Measurements from ENCODE around the gene TBL1X.
A peak's percentile ranks its signal among the peaks of the same experiment; 100 is the strongest.

The TBL1X gene

GRCh38 chrX:9522378-9523155 is 57.7 kb downstream of the TBL1X start:
- Histone ChIP-seq H3K4ac (ENCODE audit: low read length) (no peak overlapping the region), H4K91ac (ENCODE audit: low read depth, low read length, poor library complexity) (no peak overlapping the region), H3K4me3 (ENCODE audit: low read length in 2 of 2) (no peak overlapping the region), H3K9me3 (replicated peaks in 1 of 2; ENCODE audit: control insufficient read depth in 2 of 2, insufficient read depth in 1 of 2, low read depth in 1 of 2, low read length in 2 of 2) (no peaks in the 10 kb centered on the region), H2BK12ac (ENCODE audit: low read length) (no peak overlapping the region), H3K9ac (ENCODE audit: low read depth, low read length, poor library complexity) (no peak overlapping the region), H3K4me1 (ENCODE audit: control insufficient read depth in 2 of 2, insufficient read depth in 1 of 2, low read depth in 1 of 2, low read length in 2 of 2) (peaks cover 7 to 25% of the 10 kb centered on the region in 2 donors), H2AK5ac (ENCODE audit: low read depth, low read length) (no peak overlapping the region), H3K36me3 (replicated peaks in 1 of 2; ENCODE audit: control insufficient read depth in 2 of 2, insufficient read depth in 2 of 2, low read length in 2 of 2) (no peaks in the 10 kb centered on the region), H3K4me2 (ENCODE audit: insufficient read depth, low read length, poor library complexity, severe bottlenecking) (no peak overlapping the region), H2BK15ac (ENCODE audit: low read length) (no peak overlapping the region), H3K27me3 (ENCODE audit: control insufficient read depth in 3 of 3, insufficient read depth in 3 of 3, low read depth in 1 of 3, low read length in 3 of 3) (no peaks in the 10 kb centered on the region), H3K18ac (ENCODE audit: low read length) (no peak overlapping the region), H2BK5ac (ENCODE audit: low read length) (no peak overlapping the region), H3K27ac (replicated peaks; ENCODE audit: low read length) (no peak overlapping the region), H3K23ac (ENCODE audit: low read depth, low read length, poor library complexity) (no peak overlapping the region), H2BK120ac (ENCODE audit: low read depth, low read length) (no peak overlapping the region), H3K79me1 (ENCODE audit: low read depth, low read length) (no peaks in the 10 kb centered on the region), H4K8ac (ENCODE audit: low read depth, low read length) (no peak overlapping the region), H2AFZ (ENCODE audit: low read length) (no peak overlapping the region), H3K14ac (ENCODE audit: low read length) (no peak overlapping the region)
- WGBS, 2 donors (ENCODE audit: extremely low coverage in 2 of 2, insufficient read length in 2 of 2, insufficient replicate concordance in 1 of 2): no CpG with 5 or more reads among the region's 7 CpGs
- DNase-seq (ENCODE audit: low spot score): no peak

DNA sequence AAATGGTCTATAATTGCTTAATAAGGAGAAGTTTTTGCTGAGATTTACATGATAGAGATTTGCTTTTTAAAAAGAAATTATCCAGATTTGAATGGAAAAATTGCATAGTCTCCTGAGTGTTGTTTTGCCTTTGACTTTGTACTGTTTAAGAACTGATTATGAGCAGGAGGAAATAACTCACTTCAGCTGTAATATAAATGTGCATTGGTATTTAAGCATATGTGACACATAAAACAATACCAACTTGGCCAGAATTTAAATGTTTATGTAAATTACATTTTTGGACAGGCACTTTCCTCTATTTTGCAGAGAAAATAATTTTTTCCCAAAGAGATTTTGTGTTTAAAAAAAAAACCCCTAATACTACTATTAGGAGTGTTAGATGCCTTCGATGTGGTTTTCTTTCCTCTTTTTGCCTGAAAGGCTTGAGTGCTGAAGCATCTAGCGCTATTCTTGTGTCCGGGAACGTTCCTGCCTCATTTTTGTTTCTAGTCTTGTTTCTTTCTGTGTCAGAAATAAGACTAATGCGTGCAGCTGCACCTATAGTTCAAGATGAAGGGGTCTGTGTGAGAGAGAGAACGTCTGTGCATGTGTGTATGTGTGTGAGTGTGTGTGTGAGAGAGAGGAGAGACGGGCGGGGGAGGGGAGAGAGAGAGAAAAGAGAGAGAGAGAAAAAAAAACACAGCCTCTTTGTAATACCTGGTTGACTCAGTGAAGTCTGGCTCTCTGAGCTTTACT is 60.8 kb downstream of the TBL1X start:
- DNase-seq (ENCODE audit: low spot score): no peak
- Histone ChIP-seq H3K23ac (ENCODE audit: low read depth, low read length, poor library complexity) (no peak overlapping the region), H3K9me3 (replicated peaks in 1 of 2; ENCODE audit: control insufficient read depth in 2 of 2, insufficient read depth in 1 of 2, low read depth in 1 of 2, low read length in 2 of 2) (no peaks in the 10 kb centered on the region), H2BK120ac (ENCODE audit: low read depth, low read length) (no peak overlapping the region), H4K8ac (ENCODE audit: low read depth, low read length) (no peak overlapping the region), H2BK12ac (ENCODE audit: low read length) (no peak overlapping the region), H3K4me2 (ENCODE audit: insufficient read depth, low read length, poor library complexity, severe bottlenecking) (peak overlapping the region; percentile 18), H3K4me1 (ENCODE audit: control insufficient read depth in 2 of 2, insufficient read depth in 1 of 2, low read depth in 1 of 2, low read length in 2 of 2) (peaks cover 9 to 30% of the 10 kb centered on the region in 2 donors), H3K4ac (ENCODE audit: low read length) (no peak overlapping the region), H4K91ac (ENCODE audit: low read depth, low read length, poor library complexity) (no peak overlapping the region), H3K27me3 (ENCODE audit: control insufficient read depth in 3 of 3, insufficient read depth in 3 of 3, low read depth in 1 of 3, low read length in 3 of 3) (no peaks in the 10 kb centered on the region), H3K79me1 (ENCODE audit: low read depth, low read length) (peaks cover 2% of the 10 kb centered on the region), H2AFZ (ENCODE audit: low read length) (no peak overlapping the region), H3K9ac (ENCODE audit: low read depth, low read length, poor library complexity) (no peak overlapping the region), H3K14ac (ENCODE audit: low read length) (no peak overlapping the region), H3K36me3 (replicated peaks in 1 of 2; ENCODE audit: control insufficient read depth in 2 of 2, insufficient read depth in 2 of 2, low read length in 2 of 2) (no peaks in the 10 kb centered on the region), H2BK15ac (ENCODE audit: low read length) (no peak overlapping the region), H3K27ac (replicated peaks; ENCODE audit: low read length) (peak overlapping the region; percentile 17), H2AK5ac (ENCODE audit: low read depth, low read length) (no peak overlapping the region), H2BK5ac (ENCODE audit: low read length) (no peak overlapping the region), H3K18ac (ENCODE audit: low read length) (no peak overlapping the region), H3K4me3 (ENCODE audit: low read length in 2 of 2) (no peak overlapping the region)
- no CpG with 5 or more reads among the region's 8 CpGs for WGBS, 2 donors (ENCODE audit: extremely low coverage in 2 of 2, insufficient read length in 2 of 2, insufficient replicate concordance in 1 of 2)

DNA sequence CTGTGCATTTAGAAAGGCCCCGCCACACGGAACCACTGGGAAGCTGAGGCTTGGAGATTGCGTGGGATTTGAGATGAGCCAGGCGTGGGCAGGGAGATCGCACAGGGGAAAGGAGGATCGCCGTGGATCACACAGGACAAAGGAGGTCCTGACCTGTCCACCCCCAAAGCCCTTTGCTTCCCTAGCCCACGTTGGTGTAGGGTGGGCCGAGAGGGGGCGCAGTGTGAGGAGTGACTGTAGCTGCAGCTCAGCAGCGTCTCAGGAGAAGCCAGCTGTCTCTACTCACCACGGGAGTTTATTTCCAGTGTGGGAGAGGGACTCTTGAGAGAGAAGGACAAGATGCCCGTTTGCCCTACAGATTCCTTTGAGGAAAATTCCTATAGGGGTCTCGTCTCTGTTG is 62.1 kb downstream of the TBL1X start:
- Histone ChIP-seq H3K18ac (ENCODE audit: low read length) (peak overlapping the region; percentile 80), H3K4me2 (ENCODE audit: insufficient read depth, low read length, poor library complexity, severe bottlenecking) (no peak overlapping the region), H4K8ac (ENCODE audit: low read depth, low read length) (no peak overlapping the region), H2AK5ac (ENCODE audit: low read depth, low read length) (no peak overlapping the region), H2AFZ (ENCODE audit: low read length) (no peak overlapping the region), H3K79me1 (ENCODE audit: low read depth, low read length) (peaks cover 2% of the 10 kb centered on the region), H3K9me3 (replicated peaks in 1 of 2; ENCODE audit: control insufficient read depth in 2 of 2, insufficient read depth in 1 of 2, low read depth in 1 of 2, low read length in 2 of 2) (no peaks in the 10 kb centered on the region), H2BK120ac (ENCODE audit: low read depth, low read length) (no peak overlapping the region), H3K4ac (ENCODE audit: low read length) (no peak overlapping the region), H3K36me3 (replicated peaks in 1 of 2; ENCODE audit: control insufficient read depth in 2 of 2, insufficient read depth in 2 of 2, low read length in 2 of 2) (no peaks in the 10 kb centered on the region), H4K91ac (ENCODE audit: low read depth, low read length, poor library complexity) (no peak overlapping the region), H2BK12ac (ENCODE audit: low read length) (no peak overlapping the region), H2BK5ac (ENCODE audit: low read length) (no peak overlapping the region), H2BK15ac (ENCODE audit: low read length) (no peak overlapping the region), H3K4me1 (ENCODE audit: control insufficient read depth in 2 of 2, insufficient read depth in 1 of 2, low read depth in 1 of 2, low read length in 2 of 2) (peaks cover 9 to 27% of the 10 kb centered on the region in 2 donors), H3K4me3 (ENCODE audit: low read length in 2 of 2) (no peak overlapping the region), H3K27ac (replicated peaks; ENCODE audit: low read length) (peak overlapping the region; percentile 36), H3K14ac (ENCODE audit: low read length) (no peak overlapping the region), H3K9ac (ENCODE audit: low read depth, low read length, poor library complexity) (no peak overlapping the region), H3K23ac (ENCODE audit: low read depth, low read length, poor library complexity) (no peak overlapping the region), H3K27me3 (ENCODE audit: control insufficient read depth in 3 of 3, insufficient read depth in 3 of 3, low read depth in 1 of 3, low read length in 3 of 3) (no peaks in the 10 kb centered on the region)
- DNase-seq (ENCODE audit: low spot score): no peak
- WGBS, 2 donors (ENCODE audit: extremely low coverage in 2 of 2, insufficient read length in 2 of 2, insufficient replicate concordance in 1 of 2): no CpG with 5 or more reads among the region's 14 CpGs

GRCh38 chrX:9528498-9528897 is 63.6 kb downstream of the TBL1X start:
- H3K18ac ChIP-seq (ENCODE audit: low read length): no peak overlapping the region
- no peak overlapping the region for H3K4me3 ChIP-seq (ENCODE audit: low read length in 2 of 2)
- H3K36me3 ChIP-seq (replicated peaks in 1 of 2; ENCODE audit: control insufficient read depth in 2 of 2, insufficient read depth in 2 of 2, low read length in 2 of 2): no peaks in the 10 kb centered on the region
- H2BK5ac ChIP-seq (ENCODE audit: low read length): no peak overlapping the region
- H3K79me1 ChIP-seq (ENCODE audit: low read depth, low read length): peaks cover 2% of the 10 kb centered on the region
- no peak overlapping the region for H3K4me2 ChIP-seq (ENCODE audit: insufficient read depth, low read length, poor library complexity, severe bottlenecking)
- no CpG with 5 or more reads among the region's 7 CpGs for WGBS, 2 donors (ENCODE audit: extremely low coverage in 2 of 2, insufficient read length in 2 of 2, insufficient replicate concordance in 1 of 2)
- no peak overlapping the region for H3K4ac ChIP-seq (ENCODE audit: low read length)
- H2AK5ac ChIP-seq (ENCODE audit: low read depth, low read length): no peak overlapping the region
- no peak overlapping the region for H2AFZ ChIP-seq (ENCODE audit: low read length)
- H3K14ac ChIP-seq (ENCODE audit: low read length): no peak overlapping the region
- H3K27me3 ChIP-seq (ENCODE audit: control insufficient read depth in 3 of 3, insufficient read depth in 3 of 3, low read depth in 1 of 3, low read length in 3 of 3): no peaks in the 10 kb centered on the region
- no peak overlapping the region for H4K8ac ChIP-seq (ENCODE audit: low read depth, low read length)
- H3K9ac ChIP-seq (ENCODE audit: low read depth, low read length, poor library complexity): no peak overlapping the region
- no peak overlapping the region for H2BK12ac ChIP-seq (ENCODE audit: low read length)
- H2BK15ac ChIP-seq (ENCODE audit: low read length): no peak overlapping the region
- H3K9me3 ChIP-seq (replicated peaks in 1 of 2; ENCODE audit: control insufficient read depth in 2 of 2, insufficient read depth in 1 of 2, low read depth in 1 of 2, low read length in 2 of 2): no peaks in the 10 kb centered on the region
- H3K4me1 ChIP-seq (ENCODE audit: control insufficient read depth in 2 of 2, insufficient read depth in 1 of 2, low read depth in 1 of 2, low read length in 2 of 2): peaks cover 10 to 28% of the 10 kb centered on the region in 2 donors
- H3K27ac ChIP-seq (replicated peaks; ENCODE audit: low read length): no peak overlapping the region
- DNase-seq (ENCODE audit: low spot score): no peak
- H4K91ac ChIP-seq (ENCODE audit: low read depth, low read length, poor library complexity): no peak overlapping the region
- H2BK120ac ChIP-seq (ENCODE audit: low read depth, low read length): no peak overlapping the region
- no peak overlapping the region for H3K23ac ChIP-seq (ENCODE audit: low read depth, low read length, poor library complexity)

Measured in neuronal stem cell (in vitro differentiated cells).